ENCODE measurements around the gene AOPEP.
A peak's percentile ranks its signal among the peaks of the same experiment; 100 is the strongest.

The AOPEP gene

DNA sequence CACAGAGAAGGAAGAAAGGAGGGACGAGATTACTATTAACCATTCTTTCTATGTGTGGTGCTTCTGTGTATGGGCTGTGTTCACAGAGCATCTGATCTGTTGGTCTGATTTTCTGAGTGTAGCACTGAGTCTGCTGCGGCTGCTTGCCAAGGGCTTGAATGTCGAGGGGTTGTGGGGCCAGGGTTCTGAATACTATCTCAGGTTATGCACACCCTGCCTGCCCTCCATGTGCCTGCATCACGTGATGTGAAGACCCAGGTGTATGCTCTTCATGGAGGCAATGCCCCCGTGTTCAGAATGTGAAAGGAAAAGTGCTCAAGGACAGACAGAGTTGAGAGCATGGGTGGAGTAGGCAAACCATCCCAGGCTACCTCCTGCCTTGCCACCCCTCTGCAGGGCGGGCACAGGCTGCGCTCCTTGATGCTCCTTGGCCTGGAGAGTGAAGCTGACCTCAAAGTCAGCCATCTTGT is 336.1 kb downstream of the AOPEP start:
- no peak for DNase-seq (ENCODE audit: low spot score)

DNA sequence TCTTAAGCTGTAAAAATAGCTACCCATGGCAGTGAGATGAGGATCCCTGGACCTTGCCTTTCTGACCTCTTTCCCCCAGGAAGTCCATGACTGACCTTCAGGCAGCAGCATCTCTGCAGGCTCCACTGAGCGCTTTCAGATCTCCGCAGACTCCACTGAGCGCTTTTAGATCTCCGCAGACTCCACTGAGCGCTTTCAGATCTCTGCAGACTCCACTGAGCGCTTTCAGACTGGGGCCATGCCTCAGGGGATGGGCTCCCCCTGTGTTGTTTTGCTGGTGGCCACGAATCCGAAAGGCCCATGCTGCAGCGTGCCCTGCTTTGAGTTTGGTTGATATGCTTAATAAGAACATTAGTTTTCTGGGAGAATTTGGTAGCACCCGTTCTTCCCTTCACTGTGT is 336.8 kb downstream of the AOPEP start:
- DNase-seq (ENCODE audit: low spot score): no peak

DNA sequence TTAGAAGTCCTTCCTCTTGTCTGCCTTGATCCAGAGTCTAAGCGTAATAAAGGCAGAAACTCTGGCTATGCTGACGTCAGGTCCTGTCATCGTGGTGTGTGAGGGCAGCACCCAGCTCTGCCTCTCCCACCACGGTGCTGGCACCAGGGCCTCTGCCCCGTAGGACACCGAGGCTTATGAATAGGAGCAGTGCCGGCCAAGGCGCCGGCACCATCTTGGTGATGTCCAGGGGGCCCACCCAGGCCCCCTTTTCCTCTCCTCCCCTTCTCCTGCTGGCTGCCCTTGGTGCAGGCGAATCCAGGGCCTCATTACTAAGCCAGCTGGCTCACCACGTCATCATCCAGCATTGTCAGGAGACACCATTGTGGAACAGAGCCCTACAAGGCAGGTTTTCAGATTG is 338.7 kb downstream of the AOPEP start:
- DNase-seq (ENCODE audit: low spot score): no peak

DNA sequence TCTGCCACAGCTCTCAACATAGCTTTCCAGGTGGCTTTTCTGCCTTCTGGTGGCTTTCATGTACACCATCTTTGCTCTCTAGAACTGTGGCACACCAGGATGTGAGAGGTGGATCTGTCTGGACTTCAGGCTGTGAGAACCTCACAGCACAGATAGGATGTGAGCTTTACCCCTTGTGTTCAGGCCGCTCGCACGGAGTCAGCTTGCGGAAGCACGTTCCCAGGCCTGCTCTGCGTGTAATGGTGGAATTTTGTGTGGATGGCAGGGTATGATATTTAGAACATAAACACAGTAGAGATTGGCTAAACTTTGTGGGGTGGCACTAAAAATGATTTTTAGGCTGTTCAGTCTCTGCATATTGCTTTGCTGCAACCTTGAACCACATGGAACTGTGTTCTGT is 340.6 kb downstream of the AOPEP start:
- no peak for DNase-seq (ENCODE audit: low spot score)

DNA sequence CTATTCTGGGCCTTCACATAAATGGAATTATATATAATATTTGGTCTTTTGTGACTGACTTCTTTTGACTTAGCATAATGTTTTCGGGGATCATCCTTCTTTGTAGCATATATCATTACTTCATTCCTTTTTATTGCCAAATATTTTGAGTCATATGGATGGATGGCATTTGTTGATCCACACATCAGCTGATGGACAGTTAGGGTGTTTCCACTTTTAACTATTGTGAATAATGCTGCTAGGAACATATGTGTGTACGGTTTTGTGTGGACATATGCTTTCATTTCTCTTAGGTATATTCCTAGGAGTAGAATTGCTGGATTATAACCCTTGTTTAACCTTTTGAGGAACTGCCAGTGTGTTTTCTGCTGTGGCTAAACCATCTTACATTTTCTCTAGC is 341.4 kb downstream of the AOPEP start:
- no peak for DNase-seq (ENCODE audit: low spot score)

DNA sequence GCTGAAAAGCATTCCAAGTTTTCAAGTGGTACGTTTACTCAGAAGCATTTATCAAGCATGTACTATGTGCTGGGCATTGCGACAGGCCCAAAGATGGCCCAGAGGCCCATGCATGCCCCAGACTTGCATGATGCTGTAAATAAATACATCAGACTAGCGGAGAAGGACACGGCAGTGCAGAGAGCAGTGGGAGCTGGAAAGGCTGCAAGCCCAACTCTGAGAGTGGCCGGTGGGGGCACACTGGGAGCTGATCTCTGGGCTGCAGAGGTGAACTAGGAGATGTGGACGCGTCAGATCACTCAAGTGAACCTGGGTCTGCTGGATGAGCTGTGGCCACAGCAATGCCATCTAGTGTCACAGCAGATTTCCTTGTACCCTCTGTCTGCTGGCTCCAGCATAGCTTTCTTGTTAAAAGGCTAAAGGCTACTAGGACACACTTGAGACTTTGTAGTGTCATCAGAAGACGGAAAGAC is 344.1 kb downstream of the AOPEP start:
- no peak for DNase-seq (ENCODE audit: low spot score)

DNA sequence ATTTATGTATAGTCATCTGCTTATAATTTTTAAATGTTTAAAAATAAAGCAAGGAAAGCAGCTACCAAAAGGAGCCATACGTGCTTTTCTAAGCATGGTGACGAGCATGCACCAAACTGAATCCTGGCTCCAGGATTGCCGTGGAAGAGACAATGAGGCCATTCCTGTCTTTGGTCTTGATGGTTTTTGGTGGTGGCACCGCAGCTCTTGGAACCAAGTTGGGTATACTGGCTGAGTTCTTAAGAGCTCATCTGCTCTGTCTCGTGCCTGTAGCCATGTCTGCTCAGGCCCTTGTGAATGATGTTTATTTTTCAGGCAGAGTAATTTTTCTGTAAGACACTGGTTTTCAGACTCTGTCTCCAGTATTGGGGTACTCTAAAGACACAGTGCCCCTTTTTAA is 345.0 kb downstream of the AOPEP start:
- no peak for DNase-seq (ENCODE audit: low spot score)

DNA sequence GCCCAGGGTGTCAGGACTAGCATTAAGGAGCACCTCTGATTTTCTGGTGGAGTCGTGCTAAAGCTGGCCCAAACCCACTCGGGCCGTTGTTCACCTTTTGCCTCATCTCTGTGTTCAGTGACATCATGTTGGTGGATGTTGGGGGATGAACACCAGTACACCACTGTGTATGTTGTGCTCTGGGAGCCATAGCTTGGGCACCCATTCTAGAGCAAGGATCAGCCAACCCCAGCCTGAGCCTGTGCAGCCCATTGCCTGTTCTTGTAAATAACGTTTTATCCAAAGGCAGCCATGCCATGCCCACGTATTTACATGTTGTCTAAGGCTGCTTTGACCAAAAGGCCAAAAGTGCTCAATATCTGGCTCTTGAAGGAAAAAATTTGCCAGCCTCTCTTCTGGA is 345.4 kb downstream of the AOPEP start:
- no peak for DNase-seq (ENCODE audit: low spot score)

DNA sequence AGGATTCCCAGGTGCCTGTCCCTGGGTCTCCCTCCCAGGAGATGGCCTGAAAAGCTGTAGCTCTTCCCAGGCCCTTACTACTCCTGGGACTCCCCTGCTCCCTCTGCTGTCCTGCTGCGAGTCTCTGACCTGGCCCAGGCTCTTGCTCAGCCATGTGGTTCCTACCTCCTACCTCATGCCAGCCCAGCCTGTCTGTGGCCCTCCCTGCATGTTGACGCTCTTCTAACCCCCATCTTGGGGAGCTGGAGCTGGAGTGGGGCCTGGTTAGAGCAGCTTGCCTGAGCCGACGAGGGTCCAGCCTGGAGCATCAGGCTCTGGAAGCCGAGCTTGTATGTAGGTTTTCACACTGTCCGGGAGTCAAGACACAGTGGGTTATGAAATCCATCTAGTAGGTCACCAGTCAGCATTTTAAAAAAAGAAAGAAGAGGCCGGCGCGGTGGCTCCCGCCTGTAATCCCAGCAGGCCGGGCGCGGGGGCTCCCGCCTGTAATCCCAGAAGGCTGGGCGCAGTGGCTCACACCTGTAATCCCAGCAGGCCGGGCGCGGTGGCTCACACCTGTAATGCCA is 346.6 kb downstream of the AOPEP start:
- peak; percentile 34 for DNase-seq (ENCODE audit: low spot score)

DNA sequence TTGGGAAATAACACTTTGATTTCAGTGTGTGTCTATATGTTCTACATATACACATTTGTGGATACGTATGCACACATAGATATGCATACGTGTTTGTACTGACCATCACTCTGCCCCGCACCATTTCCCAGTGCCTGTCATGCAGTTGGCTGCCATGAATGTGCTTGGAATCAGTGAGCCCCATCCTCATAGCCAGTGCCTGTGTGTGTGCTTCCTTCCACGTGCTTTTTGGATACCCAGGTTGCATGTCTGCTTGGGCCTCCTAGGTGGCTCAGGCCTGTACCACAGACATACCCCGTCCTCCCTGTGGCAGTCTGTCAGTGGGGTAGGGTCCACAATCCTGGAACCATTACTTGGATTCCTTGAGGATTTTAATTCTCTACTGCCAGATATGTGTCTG is 347.4 kb downstream of the AOPEP start:
- DNase-seq (ENCODE audit: low spot score): no peak

DNA sequence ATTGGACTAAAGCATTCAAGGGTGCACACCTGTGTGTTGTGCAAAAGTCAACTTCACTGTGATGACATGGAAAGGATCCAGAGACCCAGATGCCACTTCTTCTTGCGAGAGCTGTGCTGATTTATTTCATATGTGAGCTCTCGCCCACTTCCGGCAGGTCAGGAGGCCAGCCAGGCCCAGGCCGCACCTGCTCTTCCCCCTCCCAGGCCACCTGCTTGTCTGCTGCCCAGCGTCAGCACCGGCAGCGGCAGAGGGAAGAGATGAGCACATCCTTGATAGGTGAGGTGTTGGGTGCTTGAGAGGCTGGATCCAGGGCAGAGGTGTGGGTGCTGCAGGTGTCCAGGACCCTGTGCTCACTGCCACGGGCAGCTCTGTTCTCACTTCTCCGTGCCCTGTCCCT is 348.1 kb downstream of the AOPEP start:
- no peak for DNase-seq (ENCODE audit: low spot score)

DNA sequence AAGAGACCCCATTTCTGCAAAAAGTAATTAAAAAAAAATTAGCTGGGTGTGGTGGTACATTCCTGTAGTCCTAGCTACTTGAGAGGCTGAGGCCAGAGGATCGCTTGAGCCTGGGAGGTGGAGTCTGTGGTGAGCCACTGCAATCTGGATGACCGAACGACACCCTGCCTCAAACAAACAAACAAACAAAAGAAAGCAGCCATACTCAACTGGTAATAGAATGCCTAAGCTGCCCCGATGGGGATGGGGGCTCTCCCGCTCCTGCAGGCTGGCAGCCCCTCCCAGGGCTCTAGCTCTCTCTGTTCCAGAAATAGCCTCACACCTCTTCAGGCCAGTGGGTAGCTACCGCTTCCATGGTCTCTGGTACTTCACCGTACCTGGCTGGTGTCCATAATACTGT is 349.2 kb downstream of the AOPEP start:
- DNase-seq (ENCODE audit: low spot score): no peak

DNA sequence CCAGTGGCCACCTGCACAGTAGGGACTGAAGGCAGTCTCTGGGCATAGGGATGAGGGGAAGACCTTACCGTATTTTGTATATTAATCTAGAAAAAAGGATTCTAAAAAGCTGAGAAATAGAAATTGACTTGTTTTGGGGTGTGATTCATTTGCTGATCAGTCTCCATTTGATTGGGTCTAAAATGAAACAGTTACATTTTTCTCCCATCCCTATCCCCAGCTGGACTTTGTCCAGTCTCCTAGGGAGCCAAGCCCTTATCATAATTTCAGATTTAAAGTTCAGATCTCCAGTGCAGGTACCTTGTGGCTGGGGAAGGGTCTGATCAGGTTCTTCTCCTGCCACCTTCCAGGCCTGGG is 350.2 kb downstream of the AOPEP start:
- DNase-seq (ENCODE audit: low spot score): no peak

DNA sequence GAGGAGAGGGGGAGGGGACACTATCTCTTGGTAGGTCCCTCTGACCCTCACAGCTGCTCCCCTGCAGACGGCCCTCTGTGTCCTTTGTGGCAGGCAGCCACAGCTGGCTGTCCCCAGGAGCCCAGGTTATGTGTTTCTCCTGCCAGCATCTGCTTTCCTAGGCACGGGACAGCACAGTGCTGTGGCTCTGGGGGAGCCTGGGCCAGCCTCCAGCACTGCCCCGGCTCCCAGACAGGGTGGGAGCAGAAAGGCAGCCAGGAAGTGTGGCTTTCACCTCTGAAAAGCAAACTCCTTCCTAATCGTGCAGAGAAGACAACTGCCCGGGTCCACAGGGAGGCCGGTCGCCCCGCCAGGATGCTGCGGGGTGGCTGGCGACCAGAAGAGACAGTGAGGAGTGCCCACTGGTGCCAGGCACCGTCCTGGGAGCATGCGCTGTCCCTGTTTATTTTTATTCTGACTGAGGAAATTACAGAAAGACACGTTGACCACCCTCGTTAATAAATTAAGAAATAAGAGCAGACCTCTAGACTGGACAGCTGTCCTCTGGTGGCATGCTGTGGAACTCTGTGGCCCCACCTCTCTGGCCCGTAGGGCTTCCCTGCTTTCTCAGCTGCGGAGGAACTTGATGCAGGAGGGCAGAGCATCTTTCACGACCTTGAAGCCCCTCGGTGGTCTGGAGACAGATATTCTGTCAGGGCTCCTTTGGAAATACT is 350.7 kb downstream of the AOPEP start:
- DNase-seq (ENCODE audit: low spot score): no peak

DNA sequence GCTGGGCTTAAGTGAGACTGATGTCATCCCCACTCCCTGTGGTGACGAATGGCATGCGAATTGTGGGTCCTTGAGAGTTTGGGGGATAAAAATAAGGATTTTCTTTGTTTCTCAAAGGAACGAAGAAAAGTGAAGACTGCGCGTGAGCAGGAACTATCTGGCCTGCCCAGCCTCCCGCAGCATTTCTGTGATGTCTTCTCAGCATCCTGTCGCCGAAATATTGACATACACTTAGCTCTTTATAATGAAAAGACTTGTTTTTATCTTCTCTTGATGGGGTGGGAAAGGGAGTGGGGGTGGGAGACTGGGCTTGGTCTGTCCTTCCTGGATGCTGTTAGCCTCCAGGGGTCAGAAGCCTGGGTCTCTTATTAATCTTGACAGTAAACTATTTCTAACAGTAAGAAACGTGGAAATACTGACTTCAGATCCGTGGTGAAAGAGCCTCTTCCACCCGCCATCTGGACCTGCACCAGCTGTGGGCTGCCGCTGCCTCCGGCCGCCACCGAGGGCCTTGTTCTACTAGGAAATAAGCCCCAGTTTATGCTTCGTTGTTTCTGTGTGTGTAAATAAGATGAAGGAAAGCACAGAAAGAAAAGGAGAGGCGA is 351.4 kb downstream of the AOPEP start:
- no peak for DNase-seq (ENCODE audit: low spot score)

DNA sequence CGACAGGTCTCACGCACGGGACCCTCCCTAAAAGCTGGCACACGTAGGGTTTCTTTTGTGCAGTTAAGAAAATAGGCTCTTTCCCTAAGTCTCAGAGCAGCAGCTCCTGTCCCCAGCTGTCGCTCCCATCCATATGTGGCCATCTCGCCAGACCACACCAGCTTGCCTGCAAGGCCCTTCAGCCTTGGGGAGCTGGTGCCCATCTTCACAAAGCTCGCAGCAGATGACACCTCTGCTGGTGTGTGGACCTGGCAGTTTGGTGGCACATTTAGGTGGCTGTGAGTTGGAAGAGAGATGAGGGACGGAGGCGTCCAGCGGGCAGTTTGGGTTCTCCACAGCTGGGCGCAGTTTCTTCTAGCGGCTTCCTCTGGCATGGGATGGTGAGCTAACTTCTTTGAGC is 352.0 kb downstream of the AOPEP start:
- DNase-seq (ENCODE audit: low spot score): no peak

DNA sequence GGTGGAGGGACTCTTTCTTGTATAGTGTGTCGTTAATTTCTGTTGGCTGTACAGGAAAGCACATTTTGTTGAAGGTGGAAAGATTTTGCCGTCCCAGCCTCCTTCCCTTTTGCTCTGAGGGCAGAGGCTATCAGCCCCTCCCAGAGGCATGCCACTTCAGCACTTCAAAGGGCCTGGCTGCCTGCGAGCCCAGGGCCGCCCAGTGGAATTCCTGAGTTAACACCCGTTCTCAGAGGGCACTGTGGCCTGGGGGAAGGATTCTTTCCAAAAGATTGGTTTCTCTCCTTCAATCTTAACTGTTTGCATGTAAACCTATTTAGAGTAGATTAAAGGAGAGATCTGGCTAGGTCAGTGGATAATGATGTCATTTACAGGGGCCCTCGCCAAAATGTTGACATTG is 352.4 kb downstream of the AOPEP start:
- DNase-seq (ENCODE audit: low spot score): no peak

DNA sequence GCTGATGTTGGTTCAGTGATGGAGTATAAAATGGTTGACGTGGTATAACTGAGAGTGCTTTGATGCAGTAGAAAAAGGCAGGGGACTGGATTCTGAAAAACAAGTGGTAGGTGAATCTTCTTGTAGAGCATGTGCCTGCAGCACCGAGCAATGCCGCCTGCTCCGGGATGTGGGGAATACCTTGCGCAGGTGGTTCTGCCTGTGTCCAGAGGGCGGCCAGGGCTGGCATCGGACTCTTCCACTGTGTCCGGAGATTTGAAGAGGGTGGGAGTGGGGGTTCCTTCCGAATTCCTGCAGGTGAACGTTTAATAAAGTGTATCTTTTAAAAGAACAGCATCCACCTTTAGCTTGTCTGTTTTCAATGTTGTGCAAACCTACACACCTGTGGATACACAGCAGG is 353.0 kb downstream of the AOPEP start:
- DNase-seq (ENCODE audit: low spot score): no peak

DNA sequence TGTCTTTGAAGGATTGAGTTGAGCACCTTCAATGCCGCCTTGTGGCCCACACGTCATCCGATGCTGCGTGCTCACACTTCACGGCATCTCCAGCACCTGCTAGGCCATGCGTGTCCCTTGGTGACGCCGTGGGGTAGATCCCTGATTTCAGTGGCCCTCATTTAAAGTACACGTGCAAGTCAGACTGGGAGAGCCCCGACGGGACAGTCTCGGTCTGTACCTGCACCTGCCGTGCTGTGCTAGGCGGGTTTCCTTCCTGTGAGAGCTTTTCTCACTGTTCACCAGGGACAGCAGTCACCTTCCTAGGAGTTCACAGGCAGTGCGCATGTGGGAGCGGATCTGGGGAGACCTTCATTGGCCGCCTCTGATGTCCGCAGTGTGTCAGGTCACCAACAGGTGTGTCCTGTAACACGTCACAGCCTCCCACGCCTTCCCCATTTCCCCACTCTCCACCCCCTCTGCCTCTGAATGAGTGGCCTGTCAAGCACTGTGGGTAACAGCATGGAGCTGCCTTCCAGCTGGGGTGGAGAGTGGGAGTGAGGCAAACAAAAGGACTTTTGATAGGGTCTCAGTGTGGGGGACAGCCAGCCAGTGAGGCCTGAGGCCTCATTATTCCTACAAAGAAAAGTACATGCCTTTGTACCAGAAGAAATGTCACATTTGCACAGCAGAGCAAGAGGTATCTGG is 354.6 kb downstream of the AOPEP start:
- DNase-seq (ENCODE audit: low spot score): no peak

DNA sequence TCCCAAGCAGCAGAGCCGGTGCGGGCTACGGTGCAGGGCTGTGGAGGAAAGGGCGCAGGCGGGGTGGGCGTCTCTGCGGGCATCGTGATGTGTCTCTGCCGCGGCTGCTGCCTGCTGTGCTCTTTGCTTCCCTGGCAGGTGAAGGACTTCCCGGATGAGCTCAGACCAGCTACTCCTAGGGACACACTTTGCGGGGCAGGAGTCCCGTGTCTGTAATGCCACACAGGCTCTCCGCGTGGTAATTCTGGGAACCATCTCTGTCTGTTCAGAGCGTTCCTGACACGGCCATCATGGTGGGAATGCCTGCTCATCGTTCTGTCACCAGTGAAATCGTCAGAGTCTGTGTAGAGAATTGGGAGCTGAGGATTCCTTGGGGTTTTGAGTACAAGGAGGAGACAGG is 355.5 kb downstream of the AOPEP start:
- DNase-seq (ENCODE audit: low spot score): no peak

DNA sequence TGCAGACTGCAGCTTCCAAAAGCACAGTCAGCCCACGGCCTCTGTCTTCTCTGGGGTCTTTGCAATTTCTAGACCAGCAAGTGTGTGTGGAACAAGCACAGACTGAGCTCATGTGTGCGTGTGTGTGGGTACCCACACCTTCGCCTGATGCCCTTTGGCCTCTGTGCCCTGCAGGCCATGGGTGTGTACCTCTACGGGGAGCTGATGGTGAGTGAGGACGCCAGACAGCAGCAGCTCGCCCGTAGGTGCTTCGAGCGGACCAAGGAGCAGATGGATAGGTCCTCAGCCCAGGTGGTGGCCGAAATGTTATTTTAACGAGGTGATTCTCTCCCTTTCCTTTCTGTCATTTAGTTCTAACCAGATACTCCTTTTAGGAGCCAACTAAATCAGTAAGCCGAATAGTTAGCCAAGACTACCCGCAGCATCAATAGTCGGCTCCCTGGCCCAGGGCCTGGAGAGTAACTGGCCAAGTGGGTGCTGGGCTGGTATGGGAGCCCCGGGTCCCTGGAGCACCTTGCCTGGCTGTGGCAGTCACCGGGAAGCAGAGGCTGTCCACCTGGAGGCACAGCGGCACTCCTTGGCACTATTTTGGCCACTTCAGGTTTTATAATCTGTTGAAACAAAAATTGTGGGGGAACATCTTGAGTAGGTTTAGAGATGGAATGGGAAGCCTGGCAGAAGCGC is 356.0 kb downstream of the AOPEP start:
- DNase-seq (ENCODE audit: low spot score): no peak

DNA sequence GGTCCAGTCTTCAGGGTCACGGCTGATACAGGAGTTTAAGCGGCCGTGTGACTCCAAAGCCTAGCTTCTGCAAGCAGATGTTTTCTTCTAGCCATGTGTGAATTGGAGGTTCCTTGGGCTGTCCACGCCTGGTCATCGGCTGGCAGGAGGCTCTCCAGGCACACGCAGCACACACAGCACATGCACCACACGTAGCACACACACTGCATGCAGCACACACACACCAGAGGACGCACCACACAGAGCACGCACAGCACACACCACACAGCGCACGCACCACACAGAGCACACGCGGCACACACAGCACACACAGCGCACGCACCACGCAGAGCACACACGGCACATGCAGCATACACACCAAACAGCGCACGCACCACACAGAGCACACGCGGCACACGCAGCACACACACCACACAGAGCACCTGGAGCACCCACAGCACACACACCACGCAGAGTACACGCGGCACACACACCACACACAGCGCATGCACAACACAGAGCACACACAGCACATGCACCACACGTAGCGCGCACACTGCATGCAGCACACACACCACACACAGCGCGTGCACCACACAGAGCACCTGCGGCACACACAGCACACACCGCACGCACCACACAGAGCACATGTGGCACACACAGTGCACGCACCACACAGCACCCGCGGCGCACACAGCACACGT is 356.7 kb downstream of the AOPEP start:
- DNase-seq (ENCODE audit: low spot score): no peak
